Iris pigment epithelial cell (primary cell): ENCODE data around the gene BACH2.

Source experiments
- DNase-seq: peaks from one replicate; pipeline ENCODE4 v3.0.0-alpha.2; 2011; ENCODE audit warnings: low read depth

Gene BACH2

GRCh38 chr6:89966913-89967312 is 329.7 kb downstream of the BACH2 start:
- no peak for DNase-seq

DNA sequence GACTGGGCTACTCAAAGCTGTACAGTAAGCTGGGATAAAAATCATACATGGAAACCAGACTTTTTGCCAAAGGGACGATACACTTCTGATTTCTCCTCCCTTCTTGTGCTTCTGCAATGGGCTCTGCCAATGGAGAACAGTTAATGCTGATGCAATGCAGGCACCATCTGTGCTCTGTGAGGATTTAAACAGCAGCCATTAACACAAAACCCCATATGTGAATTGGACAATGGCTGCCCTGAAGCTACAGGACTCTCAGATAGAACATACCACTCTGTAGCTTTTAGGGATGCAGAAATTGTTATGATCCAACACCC is 330.5 kb downstream of the BACH2 start:
- no peak for DNase-seq

DNA sequence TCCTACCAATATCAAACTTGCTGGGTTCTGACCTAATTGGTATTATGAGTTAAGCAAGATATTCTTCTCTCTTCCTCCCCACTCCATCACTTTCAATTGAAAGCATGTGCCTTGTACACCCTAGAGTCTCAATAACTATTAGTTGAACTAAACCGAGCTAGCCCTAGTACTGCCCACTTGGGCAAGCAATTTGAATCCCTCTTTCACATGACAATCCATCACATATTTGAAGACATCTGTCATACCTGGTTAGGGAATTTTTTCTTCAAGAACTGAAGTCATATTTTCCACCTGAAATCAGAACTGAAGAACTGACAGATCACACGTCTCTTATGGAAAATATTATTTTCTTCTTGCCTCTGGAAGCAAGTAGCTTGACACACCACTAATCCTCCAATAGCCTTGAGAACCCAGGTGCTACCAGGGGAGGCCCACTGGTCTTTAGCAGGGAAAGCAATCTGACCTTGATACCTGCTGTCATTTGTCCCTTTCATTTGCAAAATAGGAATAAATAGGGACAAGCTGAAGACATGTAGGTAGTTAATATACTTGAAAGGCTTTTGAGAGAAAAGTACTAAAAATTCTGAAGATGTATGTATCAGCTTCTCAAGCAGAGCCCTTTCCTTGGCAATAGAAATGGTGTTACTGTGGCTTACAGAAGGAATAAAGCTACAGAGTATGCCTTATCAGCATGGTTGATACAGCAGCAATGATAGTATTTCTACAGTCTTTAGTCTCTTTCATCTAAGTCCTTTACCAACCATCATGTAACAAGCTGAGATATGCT is 331.0 kb downstream of the BACH2 start:
- DNase-seq: no peak

DNA sequence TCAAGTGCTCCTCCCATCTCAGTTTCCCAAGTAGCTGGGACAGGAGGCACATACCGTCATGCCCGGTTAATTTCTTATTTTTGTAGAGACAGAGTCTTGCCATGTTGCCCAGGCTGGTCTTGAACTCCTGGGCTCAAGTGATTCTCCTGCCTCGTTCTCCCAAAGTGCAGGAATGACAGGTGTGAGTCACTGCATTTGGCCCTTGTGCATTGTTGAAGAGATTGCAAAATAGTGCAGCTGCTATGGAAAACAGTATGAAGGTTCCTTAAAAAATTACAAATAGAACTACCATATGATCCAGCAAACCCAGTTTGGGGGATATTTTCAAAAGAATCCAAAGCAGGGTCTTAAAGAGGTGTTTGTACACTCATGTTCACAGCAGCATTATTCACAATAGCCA is 333.3 kb downstream of the BACH2 start:
- DNase-seq: peak; percentile 45

DNA sequence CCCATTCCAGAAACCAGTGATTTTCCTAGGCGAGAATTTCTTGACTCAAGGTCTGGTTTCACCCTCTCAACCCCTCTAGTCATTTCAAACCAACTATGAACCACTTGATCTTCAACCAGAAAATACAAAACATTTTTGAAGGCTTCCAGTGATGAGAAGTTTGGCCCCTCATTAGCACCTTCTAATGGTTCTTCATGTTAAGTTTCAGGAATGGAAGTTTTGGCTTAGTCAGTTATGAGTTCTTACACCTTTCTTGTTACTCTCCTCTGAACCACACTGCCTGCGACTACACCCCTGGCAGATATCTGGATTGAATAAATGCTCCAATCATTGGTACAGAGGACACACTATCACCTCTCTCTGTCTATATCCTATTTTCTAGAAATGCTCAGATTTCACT is 335.2 kb downstream of the BACH2 start:
- no peak for DNase-seq

GRCh38 chr6:89959883-89960282 is 336.8 kb downstream of the BACH2 start:
- DNase-seq: no peak

DNA sequence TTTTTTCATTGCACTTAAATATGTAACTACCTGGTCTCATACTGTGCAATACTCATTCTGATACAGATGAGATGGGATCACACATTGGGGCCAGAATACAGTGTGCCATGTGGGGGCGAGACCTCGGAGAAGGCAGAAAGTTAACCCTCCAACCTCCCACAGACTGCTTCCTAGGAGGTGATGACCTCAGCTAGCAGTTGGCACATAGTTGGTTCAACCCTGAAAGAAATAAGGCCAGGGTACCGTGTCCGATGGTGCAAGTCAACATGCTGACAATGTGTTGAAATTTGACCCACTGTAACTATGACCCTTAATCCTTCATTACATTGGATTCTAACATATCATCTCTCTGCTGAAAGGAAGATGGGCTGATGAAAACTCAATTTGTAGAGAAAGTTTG is 340.5 kb downstream of the BACH2 start:
- no peak for DNase-seq

GRCh38 chr6:89955364-89955763 is 341.3 kb downstream of the BACH2 start:
- DNase-seq: no peak

DNA sequence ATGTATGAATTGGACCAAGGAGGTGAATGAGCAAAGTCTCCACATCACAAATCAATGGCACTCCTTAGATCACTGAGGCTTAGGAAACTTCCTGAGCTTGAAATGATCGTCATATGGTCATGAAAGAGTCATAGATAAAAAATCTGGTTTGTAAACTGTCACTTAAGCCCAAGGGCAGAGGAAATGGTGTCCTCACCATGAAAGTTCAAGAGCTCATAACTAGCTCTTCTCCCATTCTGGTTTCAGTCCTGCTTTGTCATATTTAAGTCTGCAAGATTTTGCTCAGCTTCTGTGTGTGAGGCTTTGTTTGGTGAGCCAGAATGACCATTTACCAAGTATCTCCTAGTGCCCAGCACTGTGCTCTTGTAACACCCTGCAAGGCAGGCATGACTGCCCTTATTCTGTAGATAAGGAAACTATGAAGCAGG is 341.9 kb downstream of the BACH2 start:
- DNase-seq: no peak

GRCh38 chr6:89952686-89953085 is 344.0 kb downstream of the BACH2 start:
- DNase-seq: peak; percentile 97

- no peak for DNase-seq
Measured at GRCh38 chr6:89952105-89952671, 344.5 kb downstream of the BACH2 start.

DNA sequence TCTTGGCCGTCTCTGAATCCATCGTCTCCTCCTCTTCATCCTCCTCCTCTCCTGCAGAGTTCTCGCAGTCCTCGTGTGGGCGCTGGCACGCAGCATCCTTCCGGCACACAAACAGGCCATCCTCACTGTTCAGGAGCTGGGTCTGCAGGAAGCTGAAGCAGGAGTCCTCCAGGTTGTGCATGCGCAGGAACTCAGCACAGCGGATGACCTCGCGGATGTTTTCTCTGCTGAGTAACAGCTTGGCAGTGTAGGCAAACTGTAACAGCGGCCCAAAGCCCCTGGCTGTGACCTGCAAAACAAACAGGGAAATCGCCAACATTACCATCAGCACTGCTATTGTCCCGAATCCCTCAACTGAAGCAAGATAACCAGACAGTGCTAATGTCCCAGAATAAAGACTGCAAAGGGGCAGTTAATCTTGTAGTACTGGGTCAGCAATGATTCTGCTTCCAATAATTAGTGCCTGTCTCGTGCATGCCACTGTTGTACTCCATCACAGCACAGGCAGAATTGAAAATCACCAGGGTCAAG is 345.0 kb downstream of the BACH2 start:
- peak; percentile 86 for DNase-seq

- DNase-seq: peak; percentile 93
Measured at GRCh38 chr6:89950879-89951391, 345.7 kb downstream of the BACH2 start.

- DNase-seq: no peak
Measured at GRCh38 chr6:89950446-89950845, 346.2 kb downstream of the BACH2 start.

GRCh38 chr6:89948876-89949275 is 347.8 kb downstream of the BACH2 start:
- DNase-seq: no peak

DNA sequence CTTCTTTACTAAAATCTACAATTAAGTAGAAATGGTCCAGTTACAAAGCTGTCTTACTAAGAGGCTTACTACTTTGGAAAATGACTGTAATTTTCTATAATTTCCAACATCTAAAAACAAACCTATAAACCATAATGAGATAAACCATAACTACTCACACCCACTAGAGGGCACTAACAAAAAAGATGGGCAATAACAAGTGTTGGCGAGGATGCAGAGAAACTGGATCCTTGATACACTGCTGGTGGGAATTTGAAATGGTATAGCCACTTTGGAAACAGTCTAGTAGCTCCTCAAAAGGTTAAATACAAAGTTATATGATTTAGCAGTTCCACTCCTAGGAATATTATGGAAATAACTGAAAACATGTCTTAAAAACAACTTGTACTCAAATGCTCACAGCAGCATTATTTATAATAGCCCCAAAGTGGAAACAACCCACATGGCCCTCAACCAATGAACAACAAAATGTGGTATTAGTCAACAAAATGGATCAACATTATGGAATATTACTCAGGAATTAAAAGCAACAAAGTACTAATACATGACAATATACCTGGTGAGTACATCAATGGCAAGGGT is 351.7 kb downstream of the BACH2 start:
- DNase-seq: peak; percentile 42

GRCh38 chr6:89944181-89944755 is 352.4 kb downstream of the BACH2 start:
- DNase-seq: peak; percentile 29

DNA sequence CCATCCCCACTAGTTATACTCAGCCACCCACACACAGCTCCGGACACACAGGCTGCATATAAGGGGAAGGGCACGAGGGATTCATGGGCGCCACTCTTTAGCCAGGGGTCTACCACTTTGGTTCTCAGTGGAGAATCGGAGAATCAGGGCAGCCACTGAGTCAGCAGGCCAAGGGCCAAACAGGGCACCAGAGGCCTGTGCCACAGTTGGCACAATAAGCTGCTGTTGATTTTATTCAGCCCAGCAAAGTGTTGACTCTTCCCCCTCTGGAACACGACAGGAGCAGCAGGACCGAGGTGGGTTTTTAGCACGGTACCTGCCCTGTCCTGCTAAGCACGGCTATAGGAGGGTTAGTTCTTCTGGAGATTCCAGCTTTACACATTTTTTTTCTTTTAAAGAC is 354.0 kb downstream of the BACH2 start:
- no peak for DNase-seq

DNA sequence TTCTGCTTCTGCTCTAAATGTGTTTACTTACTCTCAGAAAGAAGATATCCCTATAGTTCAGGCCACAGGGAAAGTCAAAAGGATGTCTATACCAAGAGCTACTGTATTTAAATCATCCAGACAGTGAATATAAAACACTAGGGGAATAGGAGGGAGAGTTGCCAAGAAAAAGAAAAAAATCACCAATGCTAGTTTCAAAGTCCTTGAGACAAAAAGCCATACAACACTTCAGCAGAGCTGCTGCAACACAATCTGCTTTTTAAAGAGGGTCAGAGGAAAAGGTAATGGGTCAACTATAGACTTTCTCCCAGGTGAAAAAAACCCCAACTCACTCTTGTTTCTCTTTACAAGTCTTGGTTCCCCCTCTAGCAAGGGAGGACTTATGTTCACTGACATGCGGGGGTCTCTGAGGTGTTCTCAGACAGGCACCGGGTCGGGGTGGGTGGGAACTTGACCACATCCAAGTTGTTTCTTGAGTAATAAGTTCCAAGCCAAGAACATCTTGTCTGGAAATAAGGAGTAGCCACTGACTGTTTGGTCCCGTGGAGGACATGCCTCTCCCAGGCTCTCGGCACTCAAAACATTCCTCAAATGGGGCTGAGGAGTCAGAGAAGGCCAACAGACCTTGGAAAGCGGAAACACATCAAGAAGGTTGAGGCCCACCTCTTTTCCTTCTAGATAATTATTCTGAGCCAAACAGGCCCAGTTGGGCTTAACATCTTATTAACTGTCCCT is 354.7 kb downstream of the BACH2 start:
- no peak for DNase-seq

GRCh38 chr6:89941031-89941762 is 355.4 kb downstream of the BACH2 start:
- DNase-seq: peak; percentile 53
